GM23248 (cell line): Measurements from ENCODE around the gene CSRNP3.

Experiments
- EZH2 ChIP-seq: fragments of 200-600 bp; sonication (generic); IDR thresholded peaks from 2 replicates; pipeline ENCODE4 v1.6.1; 2018; ENCODE audit warnings: antibody characterized with exemption, mild to moderate bottlenecking; ENCODE audit not compliant: insufficient read depth, poor library complexity, severe bottlenecking
- EZH2phosphoT487 ChIP-seq: fragments of 200-600 bp; sonication (generic); IDR thresholded peaks from 2 replicates; pipeline ENCODE4 v1.6.1; 2018; ENCODE audit warnings: antibody characterized with exemption, moderate library complexity, mild to moderate bottlenecking, low read depth; ENCODE audit not compliant: insufficient read depth

DNA sequence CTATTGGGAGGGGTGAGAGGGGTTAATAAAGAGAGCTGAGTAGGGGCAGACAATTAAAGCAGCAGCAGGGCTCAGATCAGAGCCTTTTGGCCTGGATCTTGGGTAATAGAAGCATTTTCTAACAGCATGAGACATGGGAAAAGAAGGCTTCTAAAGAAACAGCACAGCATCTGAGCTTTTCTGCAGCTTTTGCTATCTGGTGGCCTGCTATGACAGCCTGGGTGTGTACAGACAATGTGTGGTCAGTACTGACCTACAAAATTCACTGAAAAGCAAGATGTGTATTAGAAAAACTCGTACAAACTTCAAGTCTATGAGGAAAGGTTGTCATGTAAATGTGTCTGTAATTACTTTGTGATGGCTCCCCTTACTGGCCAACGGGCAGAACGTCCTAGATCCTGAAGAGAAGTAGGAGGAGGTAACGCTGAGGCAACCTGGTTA lies 229.0 kb downstream of the CSRNP3 start:
- TF ChIP-seq EZH2 (no peak), EZH2phosphoT487 (no peak)
